Stimulated activated effector memory CD8-positive, alpha-beta T cell treated with anti-CD3 and anti-CD28 coated beads, Interleukin-12 subunit alpha, Interleukin-12 subunit beta, amount 100 ng/mL, for 72 hours (primary cell): Measurements from ENCODE around the gene PNPLA2.

Experiments used
- ATAC-seq: fragments of 150-1000 bp; cut with Tn5 transposase; 2 replicates; pipeline ENCODE4 v1.10.0; 2021
- DNase-seq, 2 donors: peaks; one replicate each; pipeline ENCODE4 v3.0.0; 2021 to 2022; ENCODE audit warnings: low spot score in 2 of 2
- H3K27ac Mint-ChIP-seq: one replicate; pipeline ENCODE4 v1.8.0; 2022; ENCODE audit warnings: mild to moderate bottlenecking, mixed read lengths
- H3K36me3 Mint-ChIP-seq: one replicate; pipeline ENCODE4 v1.8.0; 2022; ENCODE audit warnings: mild to moderate bottlenecking, mixed read lengths
- H3K4me1 Mint-ChIP-seq: one replicate; pipeline ENCODE4 v1.8.0; 2022; ENCODE audit warnings: mixed read lengths
- H3K4me3 Mint-ChIP-seq: one replicate; pipeline ENCODE4 v1.8.0; 2022; ENCODE audit warnings: mild to moderate bottlenecking, mixed read lengths
- H3K9me3 Mint-ChIP-seq: one replicate; pipeline ENCODE4 v1.8.0; 2022; ENCODE audit warnings: mixed read lengths

The PNPLA2 gene

DNA sequence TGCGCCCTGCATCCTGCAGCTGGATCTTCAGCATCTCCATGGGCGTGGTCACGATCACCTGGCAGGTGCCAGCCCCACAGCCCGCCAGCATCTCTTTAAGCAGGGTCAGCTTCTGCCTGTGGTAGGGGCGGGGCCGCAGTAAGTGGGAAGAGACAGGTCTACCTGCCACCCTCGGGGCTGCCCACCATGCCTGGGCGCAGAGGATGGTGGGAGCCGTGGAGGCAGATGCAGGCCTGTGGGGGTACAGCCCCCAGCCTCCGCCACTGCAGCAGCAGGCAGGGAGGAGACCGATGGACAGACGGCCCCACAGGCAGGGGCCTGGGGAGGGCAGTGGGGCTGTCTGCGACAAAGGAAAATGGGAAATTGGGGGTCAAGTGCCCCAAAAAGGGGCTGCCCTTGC lies 25.8 kb upstream of the PNPLA2 start:
- ATAC-seq (no peak), DNase-seq (no peak)
- Mint-ChIP-seq H3K4me3 (no peak overlapping the region), H3K4me1 (peaks cover 18% of the 10 kb centered on the region), H3K27ac (no peak overlapping the region), H3K36me3 (peaks cover 38% of the 10 kb centered on the region), H3K9me3 (no peaks in the 10 kb centered on the region)

DNA sequence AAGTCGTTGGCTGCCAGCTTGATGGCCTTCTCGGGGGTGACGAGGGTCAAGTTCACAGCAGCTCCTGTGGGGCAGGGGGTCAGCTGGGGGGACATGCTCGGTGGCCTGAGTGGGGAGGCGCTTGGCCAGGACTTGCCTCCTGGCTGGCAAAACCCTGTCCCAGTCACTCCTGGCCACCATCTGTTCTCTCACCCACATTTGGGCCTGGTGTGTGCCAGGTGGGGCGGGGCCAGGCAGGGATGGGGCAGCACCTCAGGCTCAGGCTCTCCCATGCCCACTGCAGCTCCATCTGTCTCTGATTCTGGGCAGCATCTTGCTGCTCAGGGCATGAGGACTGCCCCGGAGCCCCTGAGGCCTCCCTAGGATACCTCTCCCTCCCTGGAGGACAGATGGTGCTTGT lies 25.2 kb upstream of the PNPLA2 start:
- no peak for ATAC-seq
- peak overlapping the region; percentile 86 for H3K4me3 Mint-ChIP-seq
- no peaks in the 10 kb centered on the region for H3K9me3 Mint-ChIP-seq
- peaks cover 18% of the 10 kb centered on the region for H3K4me1 Mint-ChIP-seq
- no peak overlapping the region for H3K27ac Mint-ChIP-seq
- peaks cover 36% of the 10 kb centered on the region for H3K36me3 Mint-ChIP-seq
- DNase-seq = no peak

GRCh38 chr11:794013-794765 lies 24.5 kb upstream of the PNPLA2 start:
- H3K4me1 Mint-ChIP-seq = peaks cover 18% of the 10 kb centered on the region
- no peak overlapping the region for H3K27ac Mint-ChIP-seq
- H3K36me3 Mint-ChIP-seq = peaks cover 36% of the 10 kb centered on the region
- H3K9me3 Mint-ChIP-seq = no peaks in the 10 kb centered on the region
- ATAC-seq (no peak), DNase-seq (no peak)
- H3K4me3 Mint-ChIP-seq = peak overlapping the region; percentile 86

DNA sequence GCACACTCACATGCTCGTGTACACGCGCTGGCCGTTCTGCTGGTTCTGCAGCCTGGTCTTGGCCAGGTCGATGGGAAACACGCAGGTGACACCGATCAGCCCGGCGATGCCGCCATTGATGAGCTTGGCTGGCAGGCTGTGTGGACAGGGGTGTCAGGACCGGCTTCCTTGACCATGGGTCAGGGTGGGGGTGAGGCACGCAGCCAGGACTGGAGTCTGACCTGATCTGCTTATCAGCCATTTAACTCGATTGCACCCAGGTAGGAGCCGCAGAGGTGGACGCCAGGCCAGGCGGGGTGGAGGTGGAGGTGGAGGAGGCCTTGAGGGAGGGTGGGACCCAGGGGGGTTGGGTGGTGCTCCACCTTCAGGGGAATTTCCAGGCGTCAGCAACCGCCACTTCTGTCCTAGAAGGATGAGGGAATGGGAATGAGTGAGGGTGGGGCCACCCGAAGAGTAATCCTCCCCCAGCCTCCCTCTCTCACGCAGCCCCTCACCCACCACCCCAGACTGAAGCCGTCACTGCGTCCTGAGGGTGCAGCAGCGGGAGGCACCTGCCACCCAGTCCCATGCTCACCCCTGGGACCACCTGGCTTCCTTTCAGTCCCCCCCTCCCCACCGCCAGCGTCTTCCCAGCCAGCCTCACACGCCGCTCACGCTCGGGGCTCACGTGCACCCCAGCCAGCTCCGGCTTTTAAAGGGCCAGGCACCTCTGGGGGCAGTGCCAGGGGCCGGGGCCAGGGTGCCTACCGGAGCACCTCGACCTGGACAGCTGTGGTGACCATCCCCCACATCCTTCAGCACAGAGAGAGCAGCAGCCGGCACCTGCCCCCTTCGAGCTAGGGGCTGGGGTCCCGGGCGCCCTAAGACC lies 23.7 kb upstream of the PNPLA2 start:
- Mint-ChIP-seq H3K4me1 (peaks cover 18% of the 10 kb centered on the region), H3K27ac (peak overlapping the region; percentile 86), H3K4me3 (peak overlapping the region; percentile 86), H3K9me3 (no peaks in the 10 kb centered on the region), H3K36me3 (peaks cover 36% of the 10 kb centered on the region)
- no peak for ATAC-seq
- no peak for DNase-seq

DNA sequence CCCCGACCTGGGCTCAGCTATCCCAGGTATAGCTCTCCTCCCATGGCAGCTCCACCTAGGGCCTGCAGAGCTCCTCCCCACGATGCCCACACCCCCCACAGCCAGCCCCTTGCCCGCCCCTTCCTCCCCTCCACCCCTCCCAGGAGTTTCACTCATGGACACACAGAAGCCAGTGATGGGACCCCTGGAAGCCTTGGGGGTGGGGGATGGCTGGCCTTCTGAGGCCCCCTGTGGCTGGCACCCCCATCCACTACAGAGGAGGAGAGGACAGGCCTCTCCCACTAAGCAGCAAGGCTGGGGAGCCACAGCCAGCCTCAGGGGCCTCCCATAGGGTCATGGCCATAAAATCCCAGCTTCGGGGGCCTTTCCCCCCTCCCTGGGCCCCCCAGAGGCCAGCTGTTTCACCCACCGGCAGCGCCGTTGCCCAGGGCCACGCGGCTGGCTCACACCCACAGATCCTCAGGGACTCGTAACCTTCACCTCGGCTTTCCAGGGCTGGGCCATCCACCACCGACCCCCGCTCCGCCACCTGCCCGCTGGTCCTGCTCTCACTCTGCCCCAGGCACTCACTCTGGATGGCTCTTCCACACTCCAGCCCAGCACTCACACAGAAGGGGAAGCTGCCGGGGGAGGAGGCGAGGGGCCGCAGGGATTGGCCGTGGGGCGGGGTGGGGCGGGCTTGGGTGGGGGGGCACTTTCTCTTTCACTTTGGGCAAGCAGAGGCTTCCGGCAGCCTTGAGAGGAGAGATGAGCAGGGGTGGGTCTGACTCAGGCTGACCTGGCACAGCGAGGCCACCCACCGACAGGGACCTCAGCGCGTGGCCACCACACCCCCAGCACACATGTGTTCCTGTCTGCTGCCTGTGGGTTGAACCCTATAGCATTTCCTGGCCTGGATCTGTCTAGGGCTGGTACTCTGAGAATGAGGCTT lies 22.8 kb upstream of the PNPLA2 start:
- Mint-ChIP-seq H3K4me3 (peak overlapping the region; percentile 86), H3K36me3 (peaks cover 30% of the 10 kb centered on the region), H3K27ac (peak overlapping the region; percentile 86), H3K9me3 (no peaks in the 10 kb centered on the region), H3K4me1 (peaks cover 18% of the 10 kb centered on the region)
- DNase-seq (peak; percentile 54 to 84), ATAC-seq (peak; percentile 83)

- Mint-ChIP-seq H3K36me3 (peaks cover 30% of the 10 kb centered on the region), H3K4me1 (peaks cover 18% of the 10 kb centered on the region), H3K9me3 (no peaks in the 10 kb centered on the region), H3K4me3 (peak overlapping the region; percentile 86), H3K27ac (peak overlapping the region; percentile 86)
- no peak for DNase-seq
- ATAC-seq = no peak
Measured at GRCh38 chr11:796565-797295, 22.0 kb upstream of the PNPLA2 start.

- ATAC-seq = peak; percentile 66
Measured at GRCh38 chr11:797296-798092, 21.2 kb upstream of the PNPLA2 start.

GRCh38 chr11:798093-798713 lies 20.5 kb upstream of the PNPLA2 start, which contains the start of gene SLC25A22:
Gene SLC25A22, minus strand, starts transcription at chr11:798281. Its CDS starts 3,275 bp downstream, at chr11:795006.
- ATAC-seq (peak; percentile 70), DNase-seq (peak; percentile 94 to 96)
- peaks cover 18% of the 10 kb centered on the region for H3K4me1 Mint-ChIP-seq

More at GRCh38 chr11:797296-798092, 21.2 kb upstream of the PNPLA2 start:
- H3K4me1 Mint-ChIP-seq = peaks cover 18% of the 10 kb centered on the region
- peak overlapping the region; percentile 80 for H3K27ac Mint-ChIP-seq
- H3K36me3 Mint-ChIP-seq = peaks cover 23% of the 10 kb centered on the region
- H3K9me3 Mint-ChIP-seq = no peaks in the 10 kb centered on the region
- peak; percentile 56 to 90 for DNase-seq
- H3K4me3 Mint-ChIP-seq = peak overlapping the region; percentile 86

GRCh38 chr11:799641-800316 lies 18.9 kb upstream of the PNPLA2 start:
- Mint-ChIP-seq H3K9me3 (no peaks in the 10 kb centered on the region), H3K27ac (no peak overlapping the region), H3K4me3 (no peak overlapping the region), H3K4me1 (peaks cover 24% of the 10 kb centered on the region), H3K36me3 (peaks cover 8% of the 10 kb centered on the region)
- ATAC-seq (no peak), DNase-seq (no peak)

More at GRCh38 chr11:798093-798713, 20.5 kb upstream of the PNPLA2 start, which contains the start of gene SLC25A22:
- peaks cover 23% of the 10 kb centered on the region for H3K36me3 Mint-ChIP-seq
- H3K9me3 Mint-ChIP-seq = no peaks in the 10 kb centered on the region
- H3K27ac Mint-ChIP-seq = peak within 1 kb of the TSS; percentile 80
- peak within 1 kb of the TSS; percentile 86 for H3K4me3 Mint-ChIP-seq

GRCh38 chr11:800473-800872 lies 18.2 kb upstream of the PNPLA2 start:
- DNase-seq (no peak), ATAC-seq (no peak)
- no peak overlapping the region for H3K4me3 Mint-ChIP-seq
- no peak overlapping the region for H3K27ac Mint-ChIP-seq
- peaks cover 8% of the 10 kb centered on the region for H3K36me3 Mint-ChIP-seq
- H3K4me1 Mint-ChIP-seq = peaks cover 24% of the 10 kb centered on the region
- no peaks in the 10 kb centered on the region for H3K9me3 Mint-ChIP-seq

DNA sequence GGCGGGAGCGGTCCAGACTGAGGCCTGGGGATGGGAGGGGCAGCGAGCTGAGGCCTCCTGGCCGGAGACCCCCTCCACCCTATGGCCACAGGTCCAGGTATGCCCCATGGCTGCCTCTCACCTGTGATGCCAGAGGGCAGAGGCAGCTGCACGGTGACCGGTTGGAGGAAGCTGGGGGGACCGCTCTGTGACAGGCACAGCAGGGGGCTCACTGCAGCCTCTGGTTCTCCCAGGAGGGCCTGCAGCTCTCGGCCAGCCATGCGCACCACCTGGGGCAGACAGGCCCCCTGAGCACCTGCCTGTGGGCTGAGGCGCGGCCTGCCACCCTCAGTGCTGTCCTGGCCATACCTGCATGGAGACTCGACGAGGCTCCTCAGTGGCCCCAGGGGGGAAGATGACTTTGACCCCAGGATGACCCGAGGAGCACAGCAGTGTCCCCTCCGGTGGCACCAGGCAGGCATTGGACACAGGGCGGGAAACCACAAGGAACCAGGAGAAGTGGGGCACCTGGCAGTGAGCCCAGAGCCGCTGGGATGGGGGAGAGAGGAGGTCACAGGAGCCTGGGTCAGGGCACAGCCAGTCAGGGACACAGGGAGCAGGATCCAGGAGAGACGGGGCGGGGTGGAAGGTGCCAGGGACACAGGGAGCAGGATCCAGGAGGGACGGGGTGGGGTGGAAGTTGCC lies 17.5 kb upstream of the PNPLA2 start:
- Mint-ChIP-seq H3K4me1 (peaks cover 19% of the 10 kb centered on the region), H3K4me3 (no peak overlapping the region), H3K9me3 (no peaks in the 10 kb centered on the region), H3K36me3 (peaks cover 8% of the 10 kb centered on the region), H3K27ac (no peak overlapping the region)
- ATAC-seq = no peak
- DNase-seq = no peak

DNA sequence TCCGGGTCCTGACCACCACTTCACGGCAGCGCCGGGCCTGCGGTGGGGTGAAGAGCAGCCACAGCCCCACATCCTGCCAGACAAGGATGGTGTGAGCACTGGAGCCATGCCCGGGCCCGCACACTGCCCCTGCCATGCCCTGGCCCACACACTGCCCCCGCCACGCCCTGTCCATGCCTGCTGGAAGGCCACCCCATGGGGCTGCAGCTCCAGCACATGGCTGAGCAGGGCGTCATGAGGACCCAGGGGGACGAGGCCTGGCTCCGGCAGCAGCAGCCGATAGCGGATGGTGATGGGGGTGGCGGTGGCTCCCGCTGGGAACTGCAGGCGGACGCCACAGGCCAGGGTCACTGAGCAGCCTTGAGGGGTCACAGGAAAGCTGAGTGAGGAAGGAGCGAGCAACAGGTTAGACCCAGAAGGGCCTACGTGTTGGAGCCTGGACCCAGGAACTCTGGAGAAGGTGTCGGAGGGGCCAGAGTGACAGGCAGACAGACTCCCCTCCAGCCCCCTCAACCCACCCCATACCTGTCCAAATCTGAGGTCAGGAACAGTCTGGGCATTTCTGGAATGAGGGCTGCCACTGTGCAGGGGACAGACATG lies 16.6 kb upstream of the PNPLA2 start:
- peaks cover 10% of the 10 kb centered on the region for H3K4me1 Mint-ChIP-seq
- no peaks in the 10 kb centered on the region for H3K9me3 Mint-ChIP-seq
- no peak overlapping the region for H3K27ac Mint-ChIP-seq
- peaks cover 4% of the 10 kb centered on the region for H3K36me3 Mint-ChIP-seq
- ATAC-seq = no peak
- no peak for DNase-seq
- no peak overlapping the region for H3K4me3 Mint-ChIP-seq
